HS-27A (cell line): ENCODE data around the gene PDGFC.

Source experiments
- DNase-seq: peaks from one replicate; pipeline ENCODE4 v3.0.0-alpha.2; 2012; ENCODE audit warnings: low read depth, missing footprints

The PDGFC gene

GRCh38 chr4:156971676-156972378, at the start of gene PDGFC:
TSS of gene PDGFC (minus strand) at chr4:156971799. CDS start at chr4:156970903, 896 bp downstream.
- DNase-seq: no peak

GRCh38 chr4:157020882-157021281, 49.3 kb upstream of the PDGFC start:
- no peak for DNase-seq

- DNase-seq: no peak
Measured at GRCh38 chr4:157018920-157019490, 47.4 kb upstream of the PDGFC start.

- DNase-seq: peak; percentile 79
Measured at GRCh38 chr4:157014621-157015591, 43.3 kb upstream of the PDGFC start.

GRCh38 chr4:157013656-157014055, 42.1 kb upstream of the PDGFC start:
- no peak for DNase-seq

- peak; percentile 69 for DNase-seq
Measured at GRCh38 chr4:157012781-157013180, 41.2 kb upstream of the PDGFC start.

- no peak for DNase-seq
Measured at GRCh38 chr4:157012296-157012695, 40.7 kb upstream of the PDGFC start.

- DNase-seq: no peak
Measured at GRCh38 chr4:157010630-157011029, 39.0 kb upstream of the PDGFC start.

- no peak for DNase-seq
Measured at GRCh38 chr4:157005831-157006230, 34.2 kb upstream of the PDGFC start.

- DNase-seq: no peak
Measured at GRCh38 chr4:157005193-157005592, 33.6 kb upstream of the PDGFC start.

GRCh38 chr4:157004279-157005161, 32.9 kb upstream of the PDGFC start:
- DNase-seq: no peak

GRCh38 chr4:156999175-156999517, 27.5 kb upstream of the PDGFC start:
- DNase-seq: peak; percentile 100

GRCh38 chr4:156998500-156999174, 27.0 kb upstream of the PDGFC start:
- DNase-seq: no peak

GRCh38 chr4:156992943-156993342, 21.3 kb upstream of the PDGFC start:
- DNase-seq: no peak

GRCh38 chr4:156991161-156991560, 19.6 kb upstream of the PDGFC start:
- DNase-seq: no peak

GRCh38 chr4:156983366-156983765, 11.8 kb upstream of the PDGFC start:
- DNase-seq: no peak

GRCh38 chr4:156981262-156981769, 9.7 kb upstream of the PDGFC start:
- no peak for DNase-seq

GRCh38 chr4:156977435-156978160, 6.0 kb upstream of the PDGFC start:
- peak; percentile 93 for DNase-seq

- DNase-seq: peak; percentile 83
Measured at GRCh38 chr4:156976147-156976546, 4.5 kb upstream of the PDGFC start.

- DNase-seq: no peak
Measured at GRCh38 chr4:156975686-156976085, 4.1 kb upstream of the PDGFC start.
